Measurements from ENCODE around the gene MFSD8. TPM values are rescaled to one million over a fixed set of nuclear protein-coding genes. Genes with fewer than 3 reads are reported as not detected.

MFSD8 gene
- total RNA-seq, 1 donor from 2014 or later: 21.0 TPM

Other genes with a start within 250 kb of the MFSD8 start
- not detected in 2 replicates for gene SLC25A31, start 234.8 kb downstream of the MFSD8 start, total RNA-seq
- gene HSPA4L, start 182.9 kb downstream of the MFSD8 start, total RNA-seq: 0.66 and 0.83 TPM in 2 replicates
- 38.1 and 40.1 TPM in 2 replicates for gene PLK4, start 84.3 kb downstream of the MFSD8 start, total RNA-seq
- gene ABHD18, start 233 bp upstream of the MFSD8 start, total RNA-seq: 24.1 and 25.2 TPM in 2 replicates
- gene LARP1B, start 96.1 kb upstream of the MFSD8 start, total RNA-seq: 17.4 and 17.8 TPM in 2 replicates

All from T-helper 1 cell treated with Interleukin-12 subunit alpha and Interleukin-12 subunit beta and Interleukin-4 antibody, amounts not matched to agents 30 ng/mL and 1 ng/mL, for 36 hours (primary cell).